Islet of Langerhans (tissue), 1 donor: ENCODE data around the gene TGFBI.
"Not testable (repeated sequence)": the region's sequence is repeated elsewhere in the genome, so short reads cannot be mapped to it uniquely, and the experiment has no call there.

Experiments
- FAIRE-seq: peaks from one replicate; lab custom pipeline; 2011; peaks lifted over from hg19 to GRCh38; lab: Jason Lieb, UNC

The TGFBI gene

GRCh38 chr5:136027311-136027710, 1.5 kb upstream of the TGFBI start:
- no peak for FAIRE-seq

GRCh38 chr5:136028090-136028489, 698 bp upstream of the TGFBI start:
- no peak for FAIRE-seq

- no peak for FAIRE-seq
Observed at GRCh38 chr5:136030252-136030651, 1.5 kb downstream of the TGFBI start.

- FAIRE-seq: no peak
Observed at GRCh38 chr5:136030956-136031611, 2.3 kb downstream of the TGFBI start.

GRCh38 chr5:136031711-136032110, 2.9 kb downstream of the TGFBI start:
- FAIRE-seq: no peak

GRCh38 chr5:136032564-136032963, 3.8 kb downstream of the TGFBI start:
- FAIRE-seq: no peak

- no peak for FAIRE-seq
Observed at GRCh38 chr5:136033234-136033633, 4.4 kb downstream of the TGFBI start.

GRCh38 chr5:136033848-136034247, 5.1 kb downstream of the TGFBI start:
- no peak for FAIRE-seq

GRCh38 chr5:136034492-136034891, 5.7 kb downstream of the TGFBI start:
- FAIRE-seq: no peak

GRCh38 chr5:136034984-136035383, 6.2 kb downstream of the TGFBI start:
- FAIRE-seq: no peak

- FAIRE-seq: no peak
Observed at GRCh38 chr5:136035837-136036236, 7.0 kb downstream of the TGFBI start.

GRCh38 chr5:136036293-136036911, 7.6 kb downstream of the TGFBI start:
- no peak for FAIRE-seq

- no peak for FAIRE-seq
Observed at GRCh38 chr5:136037001-136037705, 8.4 kb downstream of the TGFBI start.

GRCh38 chr5:136038635-136039034, 9.8 kb downstream of the TGFBI start:
- no peak for FAIRE-seq

- no peak for FAIRE-seq
Observed at GRCh38 chr5:136039202-136039601, 10.4 kb downstream of the TGFBI start.

GRCh38 chr5:136040746-136041415, 12.1 kb downstream of the TGFBI start:
- FAIRE-seq: no peak

GRCh38 chr5:136042156-136042555, 13.4 kb downstream of the TGFBI start:
- FAIRE-seq: no peak

GRCh38 chr5:136042665-136043121, 13.9 kb downstream of the TGFBI start:
- FAIRE-seq: no peak

GRCh38 chr5:136043551-136043950, 14.8 kb downstream of the TGFBI start:
- FAIRE-seq: no peak

GRCh38 chr5:136043968-136044610, 15.3 kb downstream of the TGFBI start:
- no peak for FAIRE-seq

- not testable (repeated sequence) for FAIRE-seq
Observed at GRCh38 chr5:136045026-136045425, 16.2 kb downstream of the TGFBI start.

GRCh38 chr5:136046246-136046645, 17.5 kb downstream of the TGFBI start:
- FAIRE-seq: no peak
